ENCODE results near the gene ALDOB. TPM values are rescaled to one million over a fixed set of nuclear protein-coding genes. Genes with fewer than 3 reads are reported as not detected.

ALDOB gene
- total and polyA plus RNA-seq, 2 of the 13 experiments (the other 11 are each of a cell fraction or from before 2014, with no cell fraction given): 0.29 to 0.97 TPM

DNA sequence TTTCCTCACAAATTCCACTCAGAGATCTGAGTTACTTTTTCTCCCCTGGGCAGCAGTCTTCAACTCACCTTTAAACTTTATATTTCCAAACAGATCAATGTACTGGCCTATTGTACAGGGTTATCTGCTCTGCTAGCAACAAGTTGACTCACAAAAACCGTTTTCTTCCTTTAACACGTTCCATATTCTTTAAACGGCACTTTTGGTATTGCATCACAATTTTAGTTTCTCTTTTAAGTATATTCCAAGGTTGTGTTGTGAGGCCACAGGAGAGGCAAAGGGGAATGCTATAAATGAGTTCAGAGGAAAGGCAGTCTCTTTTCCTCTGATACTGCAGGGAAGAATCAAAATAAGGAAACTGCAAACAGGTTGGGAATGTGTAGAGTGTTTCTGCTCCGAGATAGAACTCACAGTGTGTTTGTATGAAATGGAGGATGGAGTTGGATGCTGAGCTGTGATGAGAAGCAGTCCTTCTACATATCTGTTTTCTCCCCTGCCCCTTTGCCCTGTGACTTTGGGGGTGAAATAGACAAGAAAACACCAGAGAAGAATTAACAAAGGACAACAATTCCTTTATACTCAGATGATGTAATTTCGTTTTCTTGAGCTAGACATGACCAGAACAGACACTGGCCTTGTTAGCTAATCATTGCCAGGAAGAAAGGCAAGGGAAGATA lies 9.9 kb upstream of the ALDOB start (continued):
- TF ChIP-seq, protein P1, sequence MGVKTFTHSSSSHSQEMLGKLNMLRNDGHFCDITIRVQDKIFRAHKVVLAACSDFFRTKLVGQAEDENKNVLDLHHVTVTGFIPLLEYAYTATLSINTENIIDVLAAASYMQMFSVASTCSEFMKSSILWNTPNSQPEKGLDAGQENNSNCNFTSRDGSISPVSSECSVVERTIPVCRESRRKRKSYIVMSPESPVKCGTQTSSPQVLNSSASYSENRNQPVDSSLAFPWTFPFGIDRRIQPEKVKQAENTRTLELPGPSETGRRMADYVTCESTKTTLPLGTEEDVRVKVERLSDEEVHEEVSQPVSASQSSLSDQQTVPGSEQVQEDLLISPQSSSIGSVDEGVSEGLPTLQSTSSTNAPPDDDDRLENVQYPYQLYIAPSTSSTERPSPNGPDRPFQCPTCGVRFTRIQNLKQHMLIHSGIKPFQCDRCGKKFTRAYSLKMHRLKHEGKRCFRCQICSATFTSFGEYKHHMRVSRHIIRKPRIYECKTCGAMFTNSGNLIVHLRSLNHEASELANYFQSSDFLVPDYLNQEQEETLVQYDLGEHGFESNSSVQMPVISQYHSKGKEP (CRISPR knock-in tag; IDR thresholded peaks at IDR 0.05): no peak
- TF ChIP-seq TAF1 (CRISPR knock-in tag; IDR thresholded peaks at IDR 0.05) (0 out of 2 replicates have a peak, but pooled peaks have one; percentile 41), ZFP36L2 (CRISPR knock-in tag; IDR thresholded peaks at IDR 0.05) (no peak), DMAP1 (CRISPR knock-in tag; IDR thresholded peaks at IDR 0.05) (0 out of 2 replicates have a peak, but pooled peaks have one; percentile 35), MTA1 (CRISPR knock-in tag; IDR thresholded peaks at IDR 0.05; ENCODE audit: borderline replicate concordance) (no peak; the same call in 1 of the 2 replicates), SCMH1 (CRISPR knock-in tag; IDR thresholded peaks at IDR 0.05; ENCODE audit: borderline replicate concordance) (no peak), SPEN (CRISPR knock-in tag; IDR thresholded peaks at IDR 0.05; ENCODE audit: low read depth) (no peak), ZNF317 (CRISPR knock-in tag; IDR thresholded peaks at IDR 0.05) (0 out of 2 replicates have a peak, but pooled peaks have one; percentile 39), IKZF4 (CRISPR knock-in tag; IDR thresholded peaks at IDR 0.05; ENCODE audit: borderline replicate concordance, low read depth, not compliant biosample characterization) (no peak)
- TF ChIP-seq, protein P2, sequence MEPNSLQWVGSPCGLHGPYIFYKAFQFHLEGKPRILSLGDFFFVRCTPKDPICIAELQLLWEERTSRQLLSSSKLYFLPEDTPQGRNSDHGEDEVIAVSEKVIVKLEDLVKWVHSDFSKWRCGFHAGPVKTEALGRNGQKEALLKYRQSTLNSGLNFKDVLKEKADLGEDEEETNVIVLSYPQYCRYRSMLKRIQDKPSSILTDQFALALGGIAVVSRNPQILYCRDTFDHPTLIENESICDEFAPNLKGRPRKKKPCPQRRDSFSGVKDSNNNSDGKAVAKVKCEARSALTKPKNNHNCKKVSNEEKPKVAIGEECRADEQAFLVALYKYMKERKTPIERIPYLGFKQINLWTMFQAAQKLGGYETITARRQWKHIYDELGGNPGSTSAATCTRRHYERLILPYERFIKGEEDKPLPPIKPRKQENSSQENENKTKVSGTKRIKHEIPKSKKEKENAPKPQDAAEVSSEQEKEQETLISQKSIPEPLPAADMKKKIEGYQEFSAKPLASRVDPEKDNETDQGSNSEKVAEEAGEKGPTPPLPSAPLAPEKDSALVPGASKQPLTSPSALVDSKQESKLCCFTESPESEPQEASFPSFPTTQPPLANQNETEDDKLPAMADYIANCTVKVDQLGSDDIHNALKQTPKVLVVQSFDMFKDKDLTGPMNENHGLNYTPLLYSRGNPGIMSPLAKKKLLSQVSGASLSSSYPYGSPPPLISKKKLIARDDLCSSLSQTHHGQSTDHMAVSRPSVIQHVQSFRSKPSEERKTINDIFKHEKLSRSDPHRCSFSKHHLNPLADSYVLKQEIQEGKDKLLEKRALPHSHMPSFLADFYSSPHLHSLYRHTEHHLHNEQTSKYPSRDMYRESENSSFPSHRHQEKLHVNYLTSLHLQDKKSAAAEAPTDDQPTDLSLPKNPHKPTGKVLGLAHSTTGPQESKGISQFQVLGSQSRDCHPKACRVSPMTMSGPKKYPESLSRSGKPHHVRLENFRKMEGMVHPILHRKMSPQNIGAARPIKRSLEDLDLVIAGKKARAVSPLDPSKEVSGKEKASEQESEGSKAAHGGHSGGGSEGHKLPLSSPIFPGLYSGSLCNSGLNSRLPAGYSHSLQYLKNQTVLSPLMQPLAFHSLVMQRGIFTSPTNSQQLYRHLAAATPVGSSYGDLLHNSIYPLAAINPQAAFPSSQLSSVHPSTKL (CRISPR knock-in tag; IDR thresholded peaks at IDR 0.05): peak; percentile 70; the same call in 1 of the 2 replicates
- TF ChIP-seq, protein P3, sequence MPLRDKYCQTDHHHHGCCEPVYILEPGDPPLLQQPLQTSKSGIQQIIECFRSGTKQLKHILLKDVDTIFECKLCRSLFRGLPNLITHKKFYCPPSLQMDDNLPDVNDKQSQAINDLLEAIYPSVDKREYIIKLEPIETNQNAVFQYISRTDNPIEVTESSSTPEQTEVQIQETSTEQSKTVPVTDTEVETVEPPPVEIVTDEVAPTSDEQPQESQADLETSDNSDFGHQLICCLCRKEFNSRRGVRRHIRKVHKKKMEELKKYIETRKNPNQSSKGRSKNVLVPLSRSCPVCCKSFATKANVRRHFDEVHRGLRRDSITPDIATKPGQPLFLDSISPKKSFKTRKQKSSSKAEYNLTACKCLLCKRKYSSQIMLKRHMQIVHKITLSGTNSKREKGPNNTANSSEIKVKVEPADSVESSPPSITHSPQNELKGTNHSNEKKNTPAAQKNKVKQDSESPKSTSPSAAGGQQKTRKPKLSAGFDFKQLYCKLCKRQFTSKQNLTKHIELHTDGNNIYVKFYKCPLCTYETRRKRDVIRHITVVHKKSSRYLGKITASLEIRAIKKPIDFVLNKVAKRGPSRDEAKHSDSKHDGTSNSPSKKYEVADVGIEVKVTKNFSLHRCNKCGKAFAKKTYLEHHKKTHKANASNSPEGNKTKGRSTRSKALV (CRISPR knock-in tag; IDR thresholded peaks at IDR 0.05): 0 out of 2 replicates have a peak, but pooled peaks have one; percentile 54
- TF ChIP-seq, protein P4, sequence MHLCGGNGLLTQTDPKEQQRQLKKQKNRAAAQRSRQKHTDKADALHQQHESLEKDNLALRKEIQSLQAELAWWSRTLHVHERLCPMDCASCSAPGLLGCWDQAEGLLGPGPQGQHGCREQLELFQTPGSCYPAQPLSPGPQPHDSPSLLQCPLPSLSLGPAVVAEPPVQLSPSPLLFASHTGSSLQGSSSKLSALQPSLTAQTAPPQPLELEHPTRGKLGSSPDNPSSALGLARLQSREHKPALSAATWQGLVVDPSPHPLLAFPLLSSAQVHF (CRISPR knock-in tag; IDR thresholded peaks at IDR 0.05): no peak
- TF ChIP-seq, protein P5, sequence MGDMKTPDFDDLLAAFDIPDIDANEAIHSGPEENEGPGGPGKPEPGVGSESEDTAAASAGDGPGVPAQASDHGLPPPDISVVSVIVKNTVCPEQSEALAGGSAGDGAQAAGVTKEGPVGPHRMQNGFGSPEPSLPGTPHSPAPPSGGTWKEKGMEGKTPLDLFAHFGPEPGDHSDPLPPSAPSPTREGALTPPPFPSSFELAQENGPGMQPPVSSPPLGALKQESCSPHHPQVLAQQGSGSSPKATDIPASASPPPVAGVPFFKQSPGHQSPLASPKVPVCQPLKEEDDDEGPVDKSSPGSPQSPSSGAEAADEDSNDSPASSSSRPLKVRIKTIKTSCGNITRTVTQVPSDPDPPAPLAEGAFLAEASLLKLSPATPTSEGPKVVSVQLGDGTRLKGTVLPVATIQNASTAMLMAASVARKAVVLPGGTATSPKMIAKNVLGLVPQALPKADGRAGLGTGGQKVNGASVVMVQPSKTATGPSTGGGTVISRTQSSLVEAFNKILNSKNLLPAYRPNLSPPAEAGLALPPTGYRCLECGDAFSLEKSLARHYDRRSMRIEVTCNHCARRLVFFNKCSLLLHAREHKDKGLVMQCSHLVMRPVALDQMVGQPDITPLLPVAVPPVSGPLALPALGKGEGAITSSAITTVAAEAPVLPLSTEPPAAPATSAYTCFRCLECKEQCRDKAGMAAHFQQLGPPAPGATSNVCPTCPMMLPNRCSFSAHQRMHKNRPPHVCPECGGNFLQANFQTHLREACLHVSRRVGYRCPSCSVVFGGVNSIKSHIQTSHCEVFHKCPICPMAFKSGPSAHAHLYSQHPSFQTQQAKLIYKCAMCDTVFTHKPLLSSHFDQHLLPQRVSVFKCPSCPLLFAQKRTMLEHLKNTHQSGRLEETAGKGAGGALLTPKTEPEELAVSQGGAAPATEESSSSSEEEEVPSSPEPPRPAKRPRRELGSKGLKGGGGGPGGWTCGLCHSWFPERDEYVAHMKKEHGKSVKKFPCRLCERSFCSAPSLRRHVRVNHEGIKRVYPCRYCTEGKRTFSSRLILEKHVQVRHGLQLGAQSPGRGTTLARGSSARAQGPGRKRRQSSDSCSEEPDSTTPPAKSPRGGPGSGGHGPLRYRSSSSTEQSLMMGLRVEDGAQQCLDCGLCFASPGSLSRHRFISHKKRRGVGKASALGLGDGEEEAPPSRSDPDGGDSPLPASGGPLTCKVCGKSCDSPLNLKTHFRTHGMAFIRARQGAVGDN (CRISPR knock-in tag; IDR thresholded peaks at IDR 0.05): no peak
- TF ChIP-seq, protein P6, sequence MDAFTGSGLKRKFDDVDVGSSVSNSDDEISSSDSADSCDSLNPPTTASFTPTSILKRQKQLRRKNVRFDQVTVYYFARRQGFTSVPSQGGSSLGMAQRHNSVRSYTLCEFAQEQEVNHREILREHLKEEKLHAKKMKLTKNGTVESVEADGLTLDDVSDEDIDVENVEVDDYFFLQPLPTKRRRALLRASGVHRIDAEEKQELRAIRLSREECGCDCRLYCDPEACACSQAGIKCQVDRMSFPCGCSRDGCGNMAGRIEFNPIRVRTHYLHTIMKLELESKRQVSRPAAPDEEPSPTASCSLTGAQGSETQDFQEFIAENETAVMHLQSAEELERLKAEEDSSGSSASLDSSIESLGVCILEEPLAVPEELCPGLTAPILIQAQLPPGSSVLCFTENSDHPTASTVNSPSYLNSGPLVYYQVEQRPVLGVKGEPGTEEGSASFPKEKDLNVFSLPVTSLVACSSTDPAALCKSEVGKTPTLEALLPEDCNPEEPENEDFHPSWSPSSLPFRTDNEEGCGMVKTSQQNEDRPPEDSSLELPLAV (CRISPR knock-in tag; conservative IDR thresholded peaks at IDR 0.05; ENCODE audit: low read depth): no peak
